HEK293T (cell line): ENCODE results near the gene AGA.

Source experiments
- CTCF ChIA-PET: fragments of 350-600 bp; formaldehyde crosslinking; extraction: SDS; loops from one replicate; lab custom pipeline; 2021; ENCODE audit warnings: antibody characterized with exemption, inconsistent platforms; lab: Yijun Ruan, JAX
- POLR2A ChIA-PET: fragments of 350-600 bp; formaldehyde crosslinking; extraction: SDS; loops from one replicate; lab custom pipeline; 2020; ENCODE audit warnings: antibody characterized with exemption, inconsistent platforms; lab: Yijun Ruan, JAX
- DNase-seq: peaks from one replicate; pipeline ENCODE4 v3.0.0; 2012; ENCODE audit warnings: mixed read lengths; ENCODE audit errors: extremely low spot score
- ARNT ChIP-seq: fragments of 450-650 bp; IDR thresholded peaks from 2 replicates; pipeline ENCODE4 v1.6.1; 2017; ENCODE audit warnings: mild to moderate bottlenecking
- BHLHE40 ChIP-seq: fragments of 450-650 bp; IDR thresholded peaks from 2 replicates; pipeline ENCODE4 v1.6.1; 2016; ENCODE audit warnings: mild to moderate bottlenecking, moderate library complexity, borderline replicate concordance
- CTBP1 ChIP-seq: fragments of 450-650 bp; IDR thresholded peaks from 2 replicates; pipeline ENCODE4 v1.6.1; 2016; ENCODE audit warnings: borderline replicate concordance
- ELF4 ChIP-seq: fragments of 450-650 bp; IDR thresholded peaks from 2 replicates; pipeline ENCODE4 v1.6.1; 2017; ENCODE audit warnings: antibody characterized with exemption
- FOXA1 ChIP-seq: fragments of 450-650 bp; IDR thresholded peaks from 2 replicates; pipeline ENCODE4 v1.6.1; 2016; ENCODE audit warnings: mild to moderate bottlenecking
- FOXK2 ChIP-seq: fragments of 450-650 bp; IDR thresholded peaks from 2 replicates; pipeline ENCODE4 v1.6.1; 2016; ENCODE audit warnings: mild to moderate bottlenecking
- FOXM1 ChIP-seq: fragments of 450-650 bp; IDR thresholded peaks from 2 replicates; pipeline ENCODE4 v1.6.1; 2017; ENCODE audit warnings: mild to moderate bottlenecking, borderline replicate concordance
- HDGF ChIP-seq: fragments of 450-650 bp; IDR thresholded peaks from 2 replicates; pipeline ENCODE4 v1.6.1; 2017; ENCODE audit warnings: antibody characterized with exemption, borderline replicate concordance
- L3MBTL2 ChIP-seq: fragments of 450-650 bp; conservative IDR thresholded peaks from 2 replicates; pipeline ENCODE4 v1.6.1; 2016; ENCODE audit warnings: mild to moderate bottlenecking
- LEF1 ChIP-seq: fragments of 450-650 bp; IDR thresholded peaks from 2 replicates; pipeline ENCODE4 v1.6.1; 2017; ENCODE audit warnings: mild to moderate bottlenecking, borderline replicate concordance
- NFRKB ChIP-seq: fragments of 450-650 bp; IDR thresholded peaks from 2 replicates; pipeline ENCODE4 v1.6.1; 2016; ENCODE audit warnings: mild to moderate bottlenecking, moderate library complexity
- SP1 ChIP-seq: fragments of 450-650 bp; IDR thresholded peaks from 2 replicates; pipeline ENCODE4 v1.6.1; 2017
- SUZ12 ChIP-seq: fragments of 450-650 bp; IDR thresholded peaks from 2 replicates; pipeline ENCODE4 v1.6.1; 2016; ENCODE audit warnings: mild to moderate bottlenecking
- TARDBP ChIP-seq: fragments of 450-650 bp; IDR thresholded peaks from 2 replicates; pipeline ENCODE4 v1.6.1; 2016
- ZNF384 ChIP-seq: fragments of 450-650 bp; IDR thresholded peaks from 2 replicates; pipeline ENCODE4 v1.6.1; 2016
- TF ChIP-seq, protein P1 (sequence below): fragments of 450-650 bp; IDR thresholded peaks from 2 replicates; pipeline ENCODE4 v1.6.1; 2016

The AGA gene

GRCh38 chr4:177410566-177410965 lies 31.7 kb downstream of the AGA start:
- CTCF ChIA-PET: no interaction called here
- TF ChIP-seq CTBP1: no peak
- TF ChIP-seq NFRKB: no peak
- TF ChIP-seq L3MBTL2: no peak
- TF ChIP-seq ELF4: no peak
- no peak for DNase-seq
- POLR2A ChIA-PET: no interaction called here

DNA sequence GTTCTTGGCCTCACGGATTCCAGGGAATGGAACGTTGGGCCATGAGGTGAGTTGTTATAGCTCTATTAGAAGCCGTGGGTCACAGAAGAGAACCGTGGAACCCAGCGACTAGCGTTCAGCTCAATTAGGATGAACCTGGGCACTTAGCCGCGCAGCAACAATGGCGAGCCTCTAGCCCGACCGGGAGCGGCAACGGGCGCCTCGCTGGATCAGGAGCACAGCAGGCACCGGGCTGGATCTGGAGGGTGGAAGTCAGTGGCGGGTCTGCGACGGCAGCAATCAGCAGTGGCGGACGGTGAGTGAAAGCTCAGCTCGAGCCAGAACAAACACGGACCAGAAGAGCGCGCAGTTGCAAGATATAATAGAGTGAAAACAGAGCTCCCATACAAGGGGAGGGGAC lies 34.2 kb downstream of the AGA start:
- DNase-seq: no peak
- TF ChIP-seq, protein P1, sequence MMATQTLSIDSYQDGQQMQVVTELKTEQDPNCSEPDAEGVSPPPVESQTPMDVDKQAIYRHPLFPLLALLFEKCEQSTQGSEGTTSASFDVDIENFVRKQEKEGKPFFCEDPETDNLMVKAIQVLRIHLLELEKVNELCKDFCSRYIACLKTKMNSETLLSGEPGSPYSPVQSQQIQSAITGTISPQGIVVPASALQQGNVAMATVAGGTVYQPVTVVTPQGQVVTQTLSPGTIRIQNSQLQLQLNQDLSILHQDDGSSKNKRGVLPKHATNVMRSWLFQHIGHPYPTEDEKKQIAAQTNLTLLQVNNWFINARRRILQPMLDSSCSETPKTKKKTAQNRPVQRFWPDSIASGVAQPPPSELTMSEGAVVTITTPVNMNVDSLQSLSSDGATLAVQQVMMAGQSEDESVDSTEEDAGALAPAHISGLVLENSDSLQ: no peak
- TF ChIP-seq LEF1: no peak
- ChIA-PET CTCF (no interaction called here), POLR2A (interaction anchor here (1.4 kb wide), 1 partner anchor 34 kb away, joined by 4 read pairs; the partner anchor contains the start of gene AGA)

GRCh38 chr4:177405508-177405907 lies 36.7 kb downstream of the AGA start:
- DNase-seq: no peak
- no peak for TF ChIP-seq SP1
- TF ChIP-seq LEF1: no peak
- TF ChIP-seq, protein P1: no peak
- TF ChIP-seq HDGF: no peak
- no peak for TF ChIP-seq ELF4
- TF ChIP-seq SUZ12: no peak
- no peak for TF ChIP-seq ZNF384
- no peak for TF ChIP-seq BHLHE40
- no peak for TF ChIP-seq CTBP1
- TF ChIP-seq FOXK2: no peak
- TF ChIP-seq NFRKB: no peak
- no peak for TF ChIP-seq L3MBTL2
- TF ChIP-seq FOXM1: no peak
- TF ChIP-seq FOXA1: no peak
- no peak for TF ChIP-seq ARNT
- TF ChIP-seq TARDBP: no peak
- ChIA-PET POLR2A (no interaction called here), CTCF (no interaction called here)

- POLR2A ChIA-PET: interaction anchor here (1.9 kb wide), 1 partner anchor 37 kb away, joined by 5 read pairs; the partner anchor contains the start of gene AGA
- no peak for DNase-seq
- CTCF ChIA-PET: no interaction called here
- no peak for TF ChIP-seq SP1
- TF ChIP-seq, protein P1: no peak
- TF ChIP-seq FOXM1: no peak
- no peak for TF ChIP-seq HDGF
- TF ChIP-seq SUZ12: no peak
- no peak for TF ChIP-seq FOXA1
- TF ChIP-seq FOXK2: no peak
- TF ChIP-seq ELF4: no peak
- TF ChIP-seq BHLHE40: no peak
- no peak for TF ChIP-seq LEF1
- TF ChIP-seq NFRKB: no peak
- TF ChIP-seq CTBP1: no peak
- no peak for TF ChIP-seq L3MBTL2
- TF ChIP-seq TARDBP: no peak
- no peak for TF ChIP-seq ZNF384
- TF ChIP-seq ARNT: no peak
Measured at GRCh38 chr4:177404986-177405385, 37.3 kb downstream of the AGA start.

- DNase-seq: no peak
- TF ChIP-seq LEF1 (no peak), HDGF (no peak), ELF4 (no peak), ZNF384 (no peak)
- ChIA-PET CTCF (interaction anchor here (0.6 kb wide), 1 partner anchor 10 kb away, joined by 4 read pairs; no protein-coding TSS in a partner anchor), POLR2A (interaction anchor here (1.9 kb wide), 1 partner anchor 38 kb away, joined by 5 read pairs; the partner anchor contains the start of gene AGA)
Measured at GRCh38 chr4:177404342-177404741, 37.9 kb downstream of the AGA start.

GRCh38 chr4:177403746-177404145 lies 38.5 kb downstream of the AGA start:
- POLR2A ChIA-PET: interaction anchor here (1.9 kb wide), 1 partner anchor 38 kb away, joined by 5 read pairs; the partner anchor contains the start of gene AGA
- CTCF ChIA-PET: interaction anchor here (0.6 kb wide), 1 partner anchor 9 kb away, joined by 4 read pairs; no protein-coding TSS in a partner anchor
- no peak for TF ChIP-seq CTBP1
- no peak for TF ChIP-seq SUZ12
- TF ChIP-seq NFRKB: no peak
- TF ChIP-seq BHLHE40: no peak
- no peak for TF ChIP-seq HDGF
- TF ChIP-seq FOXA1: no peak
- TF ChIP-seq, protein P1: no peak
- no peak for TF ChIP-seq ZNF384
- TF ChIP-seq SP1: no peak
- no peak for TF ChIP-seq ELF4
- no peak for TF ChIP-seq L3MBTL2
- no peak for TF ChIP-seq LEF1
- TF ChIP-seq TARDBP: no peak
- no peak for TF ChIP-seq FOXM1
- no peak for DNase-seq
